Muscle of leg (tissue), 16 donors: ENCODE results near the gene TRIM33. TPM values are rescaled to one million over a fixed set of nuclear protein-coding genes. Genes with fewer than 3 reads are reported as not detected.

Source experiments
- DNase-seq: peaks from one replicate; pipeline ENCODE4 v3.0.0; 2013
- H3K27ac ChIP-seq: one replicate; pipeline ENCODE4 v1.5.1; 2013; ENCODE audit warnings: mild to moderate bottlenecking, low read length, control low read depth
- H3K27me3 ChIP-seq: one replicate; pipeline ENCODE4 v1.6.1; 2013; ENCODE audit warnings: low read length; ENCODE audit not compliant: control insufficient read depth, insufficient read depth
- H3K36me3 ChIP-seq: one replicate; pipeline ENCODE4 v1.6.1; 2013; ENCODE audit warnings: low read length; ENCODE audit not compliant: control insufficient read depth, insufficient read depth
- H3K4me1 ChIP-seq: one replicate; pipeline ENCODE4 v1.6.1; 2013; ENCODE audit warnings: low read length; ENCODE audit not compliant: control insufficient read depth, insufficient read depth
- H3K4me3 ChIP-seq: one replicate; pipeline ENCODE4 v1.5.1; 2013; ENCODE audit warnings: low read length, control low read depth
- H3K9me3 ChIP-seq: replicated peaks from 2 replicates; pipeline ENCODE4 v1.6.1; 2013; ENCODE audit warnings: low read depth, low read length; ENCODE audit not compliant: control insufficient read depth
- WGBS: methylation state at CpG from one replicate; pipeline ENCODE4 v1.1.5; 2013; ENCODE audit warnings: missing lambda C conversion rate; ENCODE audit not compliant: insufficient coverage; 5-methylcytosine and 5-hydroxymethylcytosine counted together
- long read RNA-seq, 11 donors: transcript quantifications; one replicate each; lab custom pipeline, GENCODE V29; 2026
- polyA plus RNA-seq, 8 donors: library from polyadenylated mRNA; unstranded; fragments of 120-200 nt; gene quantifications; one replicate each; pipeline versions ENCODE4 v1.2.1 to v1.2.3, GENCODE V29; 2013; ENCODE audit warnings: inconsistent platforms in 1 of 8, low replicate concordance in 1 of 8; ENCODE audit not compliant: insufficient read length in 8 of 8, insufficient read depth in 1 of 8
- total RNA-seq: library from RNA; stranded (reverse); fragments of 120-200 nt; gene quantifications from one replicate; pipeline ENCODE4 v1.2.4, GENCODE V29; 2013

Gene TRIM33
- total RNA-seq, result 26.2 TPM
- 10 to 100 TPM; 14.3 to 22.6 (median 17.9) TPM for polyA plus RNA-seq
- long read RNA-seq, donor 1, result 0 reads
- long read RNA-seq, donor 2, result 0 reads
- long read RNA-seq, donor 3, full-length matches to known transcripts, result 1 of 1 reads
- long read RNA-seq, donor 3, partial matches to known transcripts, result 0 of 1 reads
- long read RNA-seq, donor 3, other reads (novel, unspliced or antisense), result 0 of 1 reads
- long read RNA-seq, donor 4, full-length matches to known transcripts, result 1 of 1 reads
- long read RNA-seq, donor 4, partial matches to known transcripts, result 0 of 1 reads
- long read RNA-seq, donor 4, other reads (novel, unspliced or antisense), result 0 of 1 reads
- long read RNA-seq, donor 5, full-length matches to known transcripts, result 1 of 1 reads
- long read RNA-seq, donor 5, partial matches to known transcripts, result 0 of 1 reads
- long read RNA-seq, donor 5, other reads (novel, unspliced or antisense), result 0 of 1 reads
- long read RNA-seq, donor 6, result 0 reads
- long read RNA-seq, donor 7, result 0 reads
- long read RNA-seq, donor 8, result 0 reads
- long read RNA-seq, donor 9, full-length matches to known transcripts, result 1 of 1 reads
- long read RNA-seq, donor 9, partial matches to known transcripts, result 0 of 1 reads
- long read RNA-seq, donor 9, other reads (novel, unspliced or antisense), result 0 of 1 reads
- long read RNA-seq, donor 10, full-length matches to known transcripts, result 2 of 2 reads
- long read RNA-seq, donor 10, partial matches to known transcripts, result 0 of 2 reads
- long read RNA-seq, donor 10, other reads (novel, unspliced or antisense), result 0 of 2 reads
- long read RNA-seq, donor 11, partial matches to known transcripts, result 0 of 1 reads
- long read RNA-seq, donor 11, other reads (novel, unspliced or antisense), result 0 of 1 reads

DNA sequence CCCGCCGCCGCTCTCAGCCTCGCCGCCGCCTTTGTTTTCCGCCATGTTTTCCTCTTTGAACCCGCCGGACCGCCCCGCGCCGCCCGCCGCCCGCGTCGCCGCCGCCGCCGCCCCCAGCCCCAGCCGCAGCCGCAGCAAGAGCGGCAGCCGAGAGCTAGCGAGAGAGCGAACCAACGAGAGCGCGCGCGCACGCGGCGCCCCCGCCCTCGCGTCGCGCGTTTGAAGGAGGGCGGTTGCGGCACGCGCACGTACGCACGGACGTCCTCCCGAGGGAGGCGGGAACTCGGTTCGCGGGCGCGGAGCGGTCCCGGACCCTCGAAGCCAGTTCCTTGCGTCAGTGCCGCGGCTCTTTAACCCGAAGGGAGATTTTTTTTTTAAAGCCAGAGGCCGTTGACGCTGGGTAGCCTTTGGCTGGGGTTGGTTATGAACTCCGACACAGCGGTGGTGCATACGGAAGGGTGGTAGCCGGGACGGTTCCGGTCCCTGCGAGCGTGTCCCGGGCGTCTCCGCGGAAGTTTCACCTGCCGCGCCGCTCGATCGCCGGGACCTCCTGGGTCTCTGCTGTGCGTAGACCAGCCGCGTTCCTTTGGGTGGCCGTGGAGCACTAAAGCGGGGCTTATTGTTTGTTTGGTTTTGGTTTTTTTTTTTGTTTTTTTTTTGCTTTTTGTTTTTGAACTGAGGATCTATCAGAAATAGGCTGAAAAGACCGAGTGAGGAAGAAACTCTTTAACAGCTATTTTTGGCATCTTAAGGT lies at the start of gene TRIM33:
TSS of gene TRIM33 (minus strand) at position 172 of the 754 bp plus-strand sequence. CDS start at position 45, 127 bp downstream.
- Histone ChIP-seq H3K27me3 (no peaks in the 10 kb centered on the region), H3K36me3 (peaks cover 3% of the 10 kb centered on the region), H3K4me1 (peaks cover 15% of the 10 kb centered on the region), H3K9me3 (no peaks in the 10 kb centered on the region), H3K4me3 (peak within 1 kb of the TSS; percentile 88), H3K27ac (peak within 1 kb of the TSS; percentile 96)
- DNase-seq, result peak; percentile 98
- under 1% methylated on average over 70 of the region's 90 CpGs for WGBS

DNA sequence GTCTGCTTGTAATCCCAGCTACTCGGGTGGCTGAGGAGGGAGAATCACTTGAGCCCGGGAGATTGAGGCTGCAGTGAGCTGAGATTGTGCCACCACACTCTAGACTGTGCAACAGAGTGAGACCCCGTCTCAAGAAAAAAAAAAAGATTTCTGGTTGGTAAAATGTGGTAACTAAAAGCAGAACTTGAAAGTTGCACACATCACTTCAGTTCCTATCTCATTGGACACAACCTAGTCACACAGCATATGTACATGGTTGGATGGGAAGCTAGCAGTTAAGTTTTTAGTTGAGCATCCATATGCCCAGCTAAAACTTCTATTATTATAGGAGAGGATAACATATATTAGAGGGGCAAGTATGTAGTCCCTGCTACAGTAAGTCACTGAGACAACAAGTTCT lies 48.4 kb upstream of the TRIM33 start:
- no peak overlapping the region for H3K27ac ChIP-seq
- no peak overlapping the region for H3K4me3 ChIP-seq
- WGBS, result no CpG with 5 or more reads among the region's 3 CpGs
- H3K36me3 ChIP-seq, result no peaks in the 10 kb centered on the region
- no peaks in the 10 kb centered on the region for H3K27me3 ChIP-seq
- no peak for DNase-seq
- no peaks in the 10 kb centered on the region for H3K9me3 ChIP-seq
- no peaks in the 10 kb centered on the region for H3K4me1 ChIP-seq

DNA sequence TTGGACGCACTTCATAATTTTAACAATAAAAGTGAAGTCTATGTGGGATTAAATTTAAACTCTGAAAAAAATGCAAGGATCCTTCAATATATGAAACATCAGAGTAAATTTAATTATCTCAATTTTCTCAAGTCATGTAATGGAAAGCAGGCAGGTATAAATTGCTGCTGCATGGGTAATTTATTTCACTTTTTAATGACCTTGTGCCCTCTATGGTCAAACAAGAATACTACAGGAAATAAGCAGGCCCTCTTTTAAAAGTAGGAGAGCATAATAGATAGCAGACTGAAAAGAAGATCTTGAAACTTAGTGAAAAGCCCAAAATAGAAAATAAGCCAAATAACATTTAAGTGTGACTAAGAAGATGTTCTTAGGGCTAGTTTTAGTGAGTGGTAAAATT lies 47.5 kb upstream of the TRIM33 start:
- no peaks in the 10 kb centered on the region for H3K27me3 ChIP-seq
- no peak overlapping the region for H3K4me3 ChIP-seq
- no CpG with 5 or more reads among the region's 1 CpG for WGBS
- no peaks in the 10 kb centered on the region for H3K4me1 ChIP-seq
- no peak overlapping the region for H3K27ac ChIP-seq
- H3K9me3 ChIP-seq, result no peaks in the 10 kb centered on the region
- DNase-seq, result peak; percentile 12
- no peaks in the 10 kb centered on the region for H3K36me3 ChIP-seq

DNA sequence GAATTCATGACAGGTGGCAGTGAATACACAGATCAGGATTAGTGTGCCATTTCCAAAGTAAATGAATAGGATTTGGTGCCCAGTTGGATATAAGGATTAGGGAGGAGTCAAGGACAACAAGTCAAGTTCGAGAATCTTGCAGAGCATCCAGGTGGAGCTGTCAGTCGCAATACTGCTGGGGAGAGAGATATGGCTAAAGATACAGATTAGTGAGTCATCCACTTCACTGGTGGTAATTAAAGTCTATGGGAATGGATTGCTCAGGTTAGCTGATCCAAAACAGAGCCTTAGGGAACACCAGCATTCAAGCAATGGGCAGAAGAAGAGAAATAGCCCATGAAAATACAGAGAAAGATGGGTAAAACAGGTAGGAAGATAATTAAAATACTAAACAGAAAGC lies 43.6 kb upstream of the TRIM33 start:
- H3K9me3 ChIP-seq, result no peaks in the 10 kb centered on the region
- H3K4me3 ChIP-seq, result no peak overlapping the region
- no peak overlapping the region for H3K27ac ChIP-seq
- H3K4me1 ChIP-seq, result no peaks in the 10 kb centered on the region
- no peaks in the 10 kb centered on the region for H3K27me3 ChIP-seq
- 65% methylated on average over 2 of the region's 2 CpGs for WGBS
- no peak for DNase-seq
- H3K36me3 ChIP-seq, result no peaks in the 10 kb centered on the region

DNA sequence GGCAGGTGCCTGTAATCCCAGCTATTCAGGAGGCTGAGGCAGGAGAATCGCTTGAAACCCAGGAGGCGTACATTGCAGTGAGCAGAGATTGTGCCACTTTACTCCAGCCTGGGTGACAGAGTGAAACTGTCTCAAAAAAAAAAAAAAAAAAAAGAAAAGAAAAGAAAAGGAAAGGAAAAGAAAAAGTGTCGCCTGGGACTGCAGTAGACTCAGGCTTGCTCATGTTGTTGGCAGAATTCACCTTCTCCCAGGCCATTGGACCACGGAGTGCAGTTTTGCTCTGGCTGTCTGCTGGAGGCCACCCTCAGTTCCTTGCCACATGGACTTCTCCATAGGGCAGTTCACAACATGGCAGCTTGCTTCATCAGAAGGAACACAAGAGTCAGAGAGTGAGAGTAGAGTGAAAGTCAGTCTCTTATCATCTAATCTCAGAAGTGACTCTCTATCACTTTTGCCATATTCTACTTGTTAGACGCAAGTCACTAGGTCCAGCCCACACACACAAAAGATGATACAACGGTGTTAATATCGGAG lies 41.2 kb upstream of the TRIM33 start:
- Histone ChIP-seq H3K4me1 (no peaks in the 10 kb centered on the region), H3K36me3 (no peaks in the 10 kb centered on the region), H3K4me3 (no peak overlapping the region), H3K27me3 (no peaks in the 10 kb centered on the region), H3K9me3 (no peaks in the 10 kb centered on the region), H3K27ac (no peak overlapping the region)
- no peak for DNase-seq
- WGBS, result 100% methylated on average over 2 of the region's 7 CpGs

DNA sequence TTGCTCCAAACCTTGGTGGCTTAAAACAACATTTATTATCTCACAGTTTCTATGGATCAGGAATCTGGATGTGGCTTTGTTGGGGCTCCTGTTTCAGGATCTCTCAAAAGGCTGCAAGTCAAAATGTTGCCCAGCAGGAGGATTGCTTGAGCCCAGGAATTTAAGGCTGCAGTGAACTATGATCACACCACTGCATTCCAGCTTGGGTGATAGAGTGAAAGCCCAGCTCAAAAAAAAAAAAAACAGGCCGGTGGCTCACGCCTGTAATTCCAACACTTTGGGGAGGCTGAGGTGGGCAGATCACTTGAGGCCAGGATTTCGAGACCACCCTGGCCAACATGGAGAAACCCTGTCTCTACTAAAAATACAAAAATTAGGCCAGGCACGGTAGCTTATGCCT lies 40.4 kb upstream of the TRIM33 start:
- H3K27me3 ChIP-seq, result no peaks in the 10 kb centered on the region
- WGBS, result 100% methylated on average over 1 of the region's 4 CpGs

DNA sequence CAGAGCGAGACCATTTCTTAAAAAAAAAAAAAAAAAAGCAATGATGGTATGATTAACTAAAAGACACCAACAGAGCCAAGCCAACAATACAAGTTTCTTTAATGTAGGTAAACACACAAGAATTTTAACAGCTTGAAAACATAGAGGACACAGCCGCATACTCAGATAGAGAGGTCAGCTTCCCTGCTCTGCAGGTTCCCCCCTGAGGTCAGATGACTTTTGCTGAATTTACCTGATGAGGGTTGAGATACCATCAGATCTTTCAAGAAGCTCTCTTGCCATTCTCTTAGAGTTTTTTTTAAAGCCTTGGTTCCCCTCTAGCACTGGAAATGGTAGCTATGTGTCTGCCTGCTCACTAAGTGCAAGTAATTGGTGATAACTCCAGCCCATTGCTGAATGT lies 39.3 kb upstream of the TRIM33 start:
- H3K27me3 ChIP-seq, result no peaks in the 10 kb centered on the region
- no peaks in the 10 kb centered on the region for H3K9me3 ChIP-seq
- H3K4me3 ChIP-seq, result no peak overlapping the region
- no peaks in the 10 kb centered on the region for H3K36me3 ChIP-seq
- no CpG with 5 or more reads among the region's 2 CpGs for WGBS
- no peak for DNase-seq
- no peaks in the 10 kb centered on the region for H3K4me1 ChIP-seq
- no peak overlapping the region for H3K27ac ChIP-seq

More for the DNA sequence above, 40.4 kb upstream of the TRIM33 start:
- no peak for DNase-seq
- no peaks in the 10 kb centered on the region for H3K4me1 ChIP-seq
- no peaks in the 10 kb centered on the region for H3K36me3 ChIP-seq
- H3K9me3 ChIP-seq, result no peaks in the 10 kb centered on the region
- H3K4me3 ChIP-seq, result no peak overlapping the region
- H3K27ac ChIP-seq, result no peak overlapping the region

DNA sequence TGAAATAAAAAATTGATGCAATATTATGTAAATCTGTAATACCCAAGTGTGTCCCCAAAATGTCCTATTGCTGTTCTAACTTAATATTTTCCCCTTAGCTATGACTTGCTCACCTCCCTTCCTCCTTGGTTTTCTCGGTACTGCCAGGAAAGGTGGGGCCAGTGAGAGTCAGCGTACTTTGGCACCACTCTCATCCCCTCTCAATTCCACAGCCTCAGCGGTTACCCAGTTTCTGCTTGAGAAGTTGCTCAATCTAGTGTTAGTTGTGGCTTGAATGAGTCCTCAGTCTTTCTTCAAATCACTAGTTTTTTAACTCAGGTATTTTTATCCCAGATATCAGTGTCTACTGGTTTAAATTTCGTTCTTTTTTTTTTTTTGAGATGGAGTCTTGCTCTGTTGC lies 38.1 kb upstream of the TRIM33 start:
- no peaks in the 10 kb centered on the region for H3K36me3 ChIP-seq
- H3K4me1 ChIP-seq, result no peaks in the 10 kb centered on the region
- no peak overlapping the region for H3K27ac ChIP-seq
- no peaks in the 10 kb centered on the region for H3K9me3 ChIP-seq
- DNase-seq, result no peak
- H3K27me3 ChIP-seq, result no peaks in the 10 kb centered on the region
- no peak overlapping the region for H3K4me3 ChIP-seq
- WGBS, result no CpG with 5 or more reads among the region's 4 CpGs

DNA sequence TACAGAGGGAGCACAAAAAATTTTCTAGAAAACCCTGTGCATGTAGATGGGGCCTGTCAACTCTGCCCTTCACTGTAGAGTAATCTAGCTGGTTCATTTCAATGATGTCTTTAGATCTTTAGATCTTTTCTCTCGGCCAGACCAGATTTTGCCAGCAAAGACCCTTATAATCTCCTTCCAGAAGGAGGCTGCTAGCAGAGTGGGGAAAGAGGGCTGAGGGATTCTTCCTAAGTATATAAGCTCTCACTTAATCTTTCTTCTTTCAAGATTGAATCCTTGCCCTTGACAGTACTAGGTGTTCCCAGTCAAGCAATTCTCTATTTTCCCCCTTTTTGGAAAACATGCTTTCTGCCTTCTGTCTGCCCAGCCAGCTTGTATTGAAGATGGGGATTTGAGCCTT lies 36.1 kb upstream of the TRIM33 start:
- Histone ChIP-seq H3K4me1 (no peaks in the 10 kb centered on the region), H3K27me3 (no peaks in the 10 kb centered on the region), H3K36me3 (no peaks in the 10 kb centered on the region), H3K4me3 (no peak overlapping the region), H3K9me3 (no peaks in the 10 kb centered on the region), H3K27ac (no peak overlapping the region)
- no peak for DNase-seq
- no CpG with 5 or more reads among the region's 1 CpG for WGBS
